Effector memory CD4-positive, alpha-beta T cell (primary cell): Measurements from ENCODE around the gene EFTUD2.

Experiments used
- DNase-seq, 3 donors: peaks; one replicate each; pipeline ENCODE4 v3.0.0-alpha.2; 2020
- H3K27ac ChIP-seq: 2 replicates; pipeline ENCODE4 v1.7.0; 2013; ENCODE audit warnings: mild to moderate bottlenecking, low read length, moderate library complexity; ENCODE audit not compliant: insufficient read depth, poor library complexity, severe bottlenecking
- H3K27me3 ChIP-seq: replicated peaks from 2 replicates; pipeline ENCODE4 v1.7.0; 2013; ENCODE audit warnings: mild to moderate bottlenecking, low read length; ENCODE audit not compliant: insufficient read depth, control insufficient read depth, poor library complexity, severe bottlenecking
- H3K36me3 ChIP-seq: 2 replicates; pipeline ENCODE4 v1.7.0; 2013; ENCODE audit warnings: mild to moderate bottlenecking, low read length, moderate library complexity; ENCODE audit not compliant: control insufficient read depth, insufficient read depth
- H3K4me1 ChIP-seq: 2 replicates; pipeline ENCODE4 v1.7.0; 2013; ENCODE audit warnings: low read length, mild to moderate bottlenecking; ENCODE audit not compliant: control insufficient read depth, insufficient read depth, poor library complexity, severe bottlenecking
- H3K4me3 ChIP-seq: 2 replicates; pipeline ENCODE4 v1.7.0; 2013; ENCODE audit warnings: low read length, low read depth, mild to moderate bottlenecking; ENCODE audit not compliant: insufficient read depth, poor library complexity, severe bottlenecking
- H3K9me3 ChIP-seq: 2 replicates; pipeline ENCODE4 v1.7.0; 2013; ENCODE audit warnings: mild to moderate bottlenecking, low read length, moderate library complexity; ENCODE audit not compliant: control insufficient read depth

Gene EFTUD2

GRCh38 chr17:44904001-44904984 lies 5.0 kb upstream of the EFTUD2 start:
- Histone ChIP-seq H3K4me3 (no peak overlapping the region), H3K9me3 (no peaks in the 10 kb centered on the region), H3K4me1 (peaks cover 8% of the 10 kb centered on the region)

GRCh38 chr17:44903012-44903685 lies 3.9 kb upstream of the EFTUD2 start:
- Histone ChIP-seq H3K4me1 (peaks cover 15% of the 10 kb centered on the region), H3K9me3 (no peaks in the 10 kb centered on the region), H3K27ac (no peak overlapping the region), H3K4me3 (no peak overlapping the region), H3K36me3 (no peaks in the 10 kb centered on the region), H3K27me3 (no peaks in the 10 kb centered on the region)
- no peak for DNase-seq

More at GRCh38 chr17:44904001-44904984, 5.0 kb upstream of the EFTUD2 start:
- Histone ChIP-seq H3K36me3 (no peaks in the 10 kb centered on the region), H3K27ac (no peak overlapping the region), H3K27me3 (no peaks in the 10 kb centered on the region)
- DNase-seq: no peak

- Histone ChIP-seq H3K4me3 (no peak overlapping the region), H3K4me1 (peaks cover 18% of the 10 kb centered on the region), H3K9me3 (no peaks in the 10 kb centered on the region), H3K27me3 (no peaks in the 10 kb centered on the region), H3K27ac (no peak overlapping the region), H3K36me3 (no peaks in the 10 kb centered on the region)
- no peak for DNase-seq
These were observed 3.0 kb upstream of the EFTUD2 start for GRCh38 chr17:44902135-44902760.

GRCh38 chr17:44901411-44901921 lies 2.2 kb upstream of the EFTUD2 start:
- no peak for DNase-seq
- no peak overlapping the region for H3K27ac ChIP-seq
- H3K4me3 ChIP-seq: no peak overlapping the region
- H3K27me3 ChIP-seq: no peaks in the 10 kb centered on the region
- H3K9me3 ChIP-seq: no peaks in the 10 kb centered on the region
- H3K4me1 ChIP-seq: peaks cover 18% of the 10 kb centered on the region
- no peaks in the 10 kb centered on the region for H3K36me3 ChIP-seq

GRCh38 chr17:44900894-44901293 lies 1.6 kb upstream of the EFTUD2 start:
- no peaks in the 10 kb centered on the region for H3K9me3 ChIP-seq
- no peak for DNase-seq
- H3K27ac ChIP-seq: no peak overlapping the region
- H3K4me3 ChIP-seq: no peak overlapping the region
- peaks cover 18% of the 10 kb centered on the region for H3K4me1 ChIP-seq
- no peaks in the 10 kb centered on the region for H3K36me3 ChIP-seq
- no peaks in the 10 kb centered on the region for H3K27me3 ChIP-seq

- DNase-seq: no peak
- Histone ChIP-seq H3K27ac (peak overlapping the region; percentile 99), H3K9me3 (no peaks in the 10 kb centered on the region), H3K4me1 (peaks cover 18% of the 10 kb centered on the region), H3K36me3 (peaks cover 6% of the 10 kb centered on the region), H3K4me3 (peak overlapping the region; percentile 79), H3K27me3 (no peaks in the 10 kb centered on the region)
These were observed 524 bp downstream of the EFTUD2 start for GRCh38 chr17:44898768-44899073.

GRCh38 chr17:44894642-44895041 lies 4.6 kb downstream of the EFTUD2 start:
- peaks cover 18% of the 10 kb centered on the region for H3K36me3 ChIP-seq
- no peak for DNase-seq
- H3K4me3 ChIP-seq: no peak overlapping the region
- no peak overlapping the region for H3K27ac ChIP-seq
- no peaks in the 10 kb centered on the region for H3K9me3 ChIP-seq
- no peaks in the 10 kb centered on the region for H3K27me3 ChIP-seq
- H3K4me1 ChIP-seq: peaks cover 10% of the 10 kb centered on the region

- no peaks in the 10 kb centered on the region for H3K9me3 ChIP-seq
- H3K27me3 ChIP-seq: no peaks in the 10 kb centered on the region
- peaks cover 5% of the 10 kb centered on the region for H3K4me1 ChIP-seq
- DNase-seq: no peak
- H3K36me3 ChIP-seq: peaks cover 18% of the 10 kb centered on the region
- no peak overlapping the region for H3K27ac ChIP-seq
- H3K4me3 ChIP-seq: no peak overlapping the region
These were observed 7.0 kb downstream of the EFTUD2 start for GRCh38 chr17:44892250-44892649.

GRCh38 chr17:44889003-44889402 lies 10.2 kb downstream of the EFTUD2 start:
- Histone ChIP-seq H3K27me3 (no peaks in the 10 kb centered on the region), H3K36me3 (peaks cover 30% of the 10 kb centered on the region), H3K9me3 (no peaks in the 10 kb centered on the region), H3K4me3 (no peak overlapping the region), H3K4me1 (peaks cover 5% of the 10 kb centered on the region), H3K27ac (no peak overlapping the region)
- DNase-seq: no peak
